DLD1 (cell line): ENCODE data around the gene ZNF385B.

Experiments
- in situ Hi-C: cut with HindIII; loops from 2 replicates; pipeline ENCODE4 v1.10.0; 2017; ENCODE audit warnings: low sequenced_read_pairs

ZNF385B gene

DNA sequence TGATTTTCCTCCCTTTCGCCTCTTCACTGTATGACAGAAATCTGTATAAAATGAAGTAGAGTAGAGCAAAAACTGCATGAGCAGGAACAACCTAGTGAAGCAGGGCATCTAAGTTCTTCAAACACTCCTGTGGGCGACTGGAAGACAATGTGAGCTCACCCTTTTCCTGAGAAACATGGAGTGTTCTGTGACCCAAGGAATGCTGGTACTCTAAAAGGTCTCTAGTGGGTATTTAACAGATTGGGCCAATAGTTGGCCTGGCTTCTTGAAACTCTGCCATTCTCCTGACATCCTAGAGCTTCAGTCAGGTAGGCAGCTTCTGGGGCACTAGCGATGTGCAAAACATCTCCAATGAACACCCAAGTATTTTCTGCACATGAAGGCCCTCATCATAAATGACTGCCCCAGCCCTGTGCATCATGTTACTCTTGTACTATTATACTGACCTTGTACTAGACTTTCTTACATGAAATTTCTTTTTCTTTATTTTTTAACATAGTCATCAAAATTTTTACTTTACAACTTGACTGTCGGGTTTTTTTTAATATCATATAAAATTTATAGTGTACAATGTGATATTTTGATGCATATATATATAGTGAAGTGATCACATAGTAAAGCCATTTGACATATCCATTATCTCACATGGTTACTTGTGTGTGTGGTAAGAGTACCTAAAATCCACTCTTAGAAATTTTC is 302.2 kb downstream of the ZNF385B start:
- in situ Hi-C loops: no loop called here

DNA sequence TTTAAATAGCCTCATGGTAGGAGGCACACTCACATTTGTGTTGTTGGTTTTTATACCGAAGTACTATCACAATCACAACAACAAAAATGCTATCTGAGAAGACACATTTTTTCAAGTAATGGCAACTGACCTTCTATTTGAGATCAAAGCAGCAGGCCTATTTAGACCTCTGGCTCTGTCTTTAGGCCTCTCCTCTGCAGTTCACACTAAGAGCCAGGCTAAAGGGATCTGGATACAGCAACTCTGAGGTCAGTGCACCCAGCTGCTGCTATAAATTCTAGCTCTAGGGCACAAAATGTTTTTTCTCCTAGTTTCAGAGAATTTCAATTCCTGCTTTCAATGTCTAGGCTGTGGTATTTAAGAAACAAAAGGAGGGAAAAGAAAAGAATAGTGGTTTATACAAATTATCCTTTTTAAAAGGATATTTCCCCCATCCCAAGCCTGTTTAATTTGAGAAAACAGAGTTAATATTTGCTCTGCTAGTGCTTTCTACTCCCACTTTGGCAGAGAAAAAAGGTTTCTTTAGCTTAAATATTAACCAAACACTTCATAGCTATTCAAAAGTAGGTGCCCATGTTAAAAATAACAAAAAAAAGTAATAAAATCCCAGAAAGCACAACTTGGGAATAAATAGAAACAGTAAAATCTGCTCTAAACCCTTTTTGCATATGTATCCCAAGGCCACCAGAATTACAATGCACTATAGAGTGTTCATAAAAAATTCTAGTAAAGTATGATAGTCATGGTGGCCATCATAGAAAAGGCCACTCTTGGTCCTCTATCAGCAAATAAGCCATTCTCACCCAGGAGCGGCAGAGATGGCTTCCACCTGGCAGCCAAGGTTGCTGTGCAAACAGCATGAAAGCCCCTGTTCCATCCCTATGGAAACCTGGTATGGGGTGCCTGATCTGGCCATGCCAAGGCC is 303.1 kb downstream of the ZNF385B start:
- in situ Hi-C loops: no loop called here

DNA sequence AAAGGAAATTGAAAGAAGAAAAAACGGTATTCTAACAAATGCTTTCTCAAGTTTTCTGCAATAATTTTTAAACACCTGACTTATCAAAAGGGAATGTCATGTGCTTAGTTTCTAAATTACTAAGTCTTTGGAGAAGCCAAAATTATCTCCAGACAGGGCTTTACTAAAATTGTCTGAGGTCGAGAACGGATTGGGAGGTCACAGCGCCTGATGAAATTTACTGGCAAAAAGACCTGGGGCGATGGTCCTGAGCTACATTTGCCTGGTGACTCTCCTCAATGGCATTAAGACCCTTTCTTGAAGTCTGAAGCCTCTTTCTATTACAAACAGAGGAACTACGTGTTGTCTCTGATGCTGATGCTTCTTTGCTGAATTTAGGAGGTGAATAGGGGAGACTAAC is 305.0 kb downstream of the ZNF385B start:
- in situ Hi-C loops: no loop called here

DNA sequence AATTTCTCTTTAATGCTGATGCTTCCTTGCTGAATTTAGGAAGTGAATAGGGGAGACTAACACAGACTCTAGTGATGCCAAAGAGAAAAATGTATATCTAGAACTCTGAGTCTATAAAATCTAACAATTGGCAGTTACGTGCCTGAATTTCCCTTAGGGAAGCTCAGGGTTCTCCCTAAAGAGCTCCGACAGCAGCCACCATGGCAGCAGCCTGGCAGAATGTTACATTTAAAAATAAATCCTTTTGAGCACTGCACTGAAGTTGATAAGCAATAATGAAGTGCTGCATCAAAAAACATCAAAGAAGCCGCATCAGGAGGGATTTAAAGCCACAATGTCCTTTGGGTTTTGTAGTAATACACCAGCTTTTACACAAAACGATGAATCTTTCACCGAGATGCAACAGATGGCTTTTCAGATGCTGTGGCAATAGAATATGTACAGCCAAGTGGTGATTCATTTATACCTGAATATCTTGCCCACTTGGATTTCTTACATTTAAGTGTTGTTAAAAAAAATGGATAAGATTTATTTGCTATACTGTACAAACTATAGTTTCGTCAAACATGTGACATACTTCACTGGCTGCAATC is 305.6 kb downstream of the ZNF385B start:
- in situ Hi-C loops: no loop called here

DNA sequence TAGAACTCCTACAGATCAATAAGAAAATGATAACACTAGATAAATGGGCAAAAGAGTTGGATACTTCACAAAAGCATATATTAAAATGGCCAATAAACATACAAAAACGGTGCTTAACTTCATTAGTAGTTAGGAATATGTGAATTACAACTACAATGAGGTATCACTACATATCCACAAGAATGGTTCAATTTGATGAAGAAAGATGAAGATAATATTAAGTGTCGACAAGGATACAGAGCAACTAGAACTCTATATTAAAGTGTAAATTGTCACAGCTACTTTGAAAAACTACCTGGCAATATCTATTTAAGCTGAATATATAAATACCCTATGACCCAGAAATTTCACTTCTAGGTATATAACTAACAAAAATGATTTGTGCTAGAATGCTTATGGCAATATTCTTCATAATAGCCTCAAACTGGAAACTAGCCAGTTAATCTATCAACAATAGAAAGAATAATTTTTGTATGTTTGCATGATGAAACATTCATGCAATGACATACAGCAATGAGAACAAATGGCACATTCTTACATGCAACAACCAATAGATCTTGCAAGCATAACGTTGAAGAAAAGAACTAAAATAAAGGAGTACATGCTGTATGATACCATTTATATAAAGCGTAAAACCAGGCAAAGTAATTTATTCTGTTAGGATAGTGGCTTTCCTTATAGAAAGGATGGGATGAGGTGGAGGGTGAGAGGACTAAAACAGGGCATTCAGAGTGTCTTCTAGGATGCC is 306.6 kb downstream of the ZNF385B start:
- in situ Hi-C loops: no loop called here

DNA sequence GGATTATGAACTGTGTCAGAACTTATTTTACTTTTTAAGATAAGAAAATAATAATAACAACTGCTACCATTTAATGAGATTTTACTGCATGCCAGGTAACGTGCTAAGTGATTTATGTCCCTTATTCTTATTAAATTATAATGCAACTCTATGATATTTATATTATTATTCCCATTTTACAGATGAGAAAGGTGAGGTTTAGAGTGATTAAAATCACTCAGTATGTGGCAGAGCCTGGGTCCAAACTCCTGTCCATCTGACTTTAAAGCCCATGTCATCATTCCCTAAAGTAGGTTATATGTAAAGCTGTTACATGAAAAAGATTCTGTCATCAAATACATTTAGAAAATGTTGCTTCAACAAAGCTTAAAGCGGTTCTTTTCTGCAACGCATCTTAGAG is 308.0 kb downstream of the ZNF385B start:
- in situ Hi-C loops: no loop called here

DNA sequence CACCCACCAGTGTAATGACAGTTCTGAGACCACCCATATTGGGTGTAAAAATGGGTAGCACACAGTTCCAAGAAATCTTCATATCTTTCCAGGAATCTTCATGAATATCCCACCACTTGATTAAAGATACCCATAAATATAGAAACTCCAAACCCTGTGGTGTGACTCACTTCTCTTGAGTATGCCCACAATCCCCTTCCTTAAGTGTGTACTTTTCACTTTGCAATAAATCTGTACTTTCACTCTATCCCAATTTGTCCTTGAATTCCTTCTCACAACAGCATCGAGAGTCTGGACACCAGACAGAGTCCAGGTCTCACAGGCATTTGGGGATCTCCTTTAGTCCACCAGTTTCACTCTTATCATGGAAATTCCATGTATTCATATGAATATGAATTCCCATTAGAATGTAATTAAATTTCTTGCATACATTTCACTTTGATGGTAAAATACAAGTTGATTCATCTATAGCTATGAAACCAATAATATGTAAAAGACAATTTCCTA is 309.8 kb downstream of the ZNF385B start:
- in situ Hi-C loops: no loop called here

DNA sequence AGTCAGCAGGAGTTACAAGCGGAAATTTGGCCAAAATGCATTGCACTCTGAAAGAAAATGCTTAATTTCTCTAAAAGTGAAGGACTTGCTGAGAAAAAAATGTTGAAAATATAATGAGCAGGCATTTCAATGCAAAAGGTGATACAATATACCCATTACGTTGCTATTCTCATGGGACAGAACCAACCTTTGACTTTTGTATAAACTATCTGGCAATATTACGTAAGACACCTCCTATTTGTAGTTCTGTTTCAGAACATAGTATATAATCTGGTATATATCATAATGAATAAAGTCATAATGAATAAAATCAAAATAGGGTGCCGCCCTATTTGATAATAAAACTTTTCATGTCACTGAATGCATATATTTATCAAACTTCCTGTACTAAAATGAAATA is 310.6 kb downstream of the ZNF385B start:
- in situ Hi-C loops: no loop called here

DNA sequence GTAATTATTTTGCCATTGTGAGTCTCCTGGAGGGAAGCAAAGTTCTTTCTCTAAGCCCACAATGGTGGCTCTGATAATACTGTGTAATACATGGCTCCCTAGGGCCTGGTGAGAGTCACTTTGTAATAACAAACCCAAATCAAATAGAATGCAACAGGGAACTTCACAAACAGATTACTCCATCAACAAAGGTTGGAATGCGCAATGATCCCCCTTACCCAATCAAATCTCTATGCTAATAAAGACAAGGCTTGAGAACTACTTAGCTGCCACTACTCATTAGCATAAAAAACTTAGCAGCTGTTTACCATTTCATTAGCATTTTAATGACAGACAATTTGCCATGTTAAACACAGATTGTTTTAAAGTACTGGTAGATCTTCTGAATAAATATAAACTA is 311.2 kb downstream of the ZNF385B start:
- in situ Hi-C loops: no loop called here

DNA sequence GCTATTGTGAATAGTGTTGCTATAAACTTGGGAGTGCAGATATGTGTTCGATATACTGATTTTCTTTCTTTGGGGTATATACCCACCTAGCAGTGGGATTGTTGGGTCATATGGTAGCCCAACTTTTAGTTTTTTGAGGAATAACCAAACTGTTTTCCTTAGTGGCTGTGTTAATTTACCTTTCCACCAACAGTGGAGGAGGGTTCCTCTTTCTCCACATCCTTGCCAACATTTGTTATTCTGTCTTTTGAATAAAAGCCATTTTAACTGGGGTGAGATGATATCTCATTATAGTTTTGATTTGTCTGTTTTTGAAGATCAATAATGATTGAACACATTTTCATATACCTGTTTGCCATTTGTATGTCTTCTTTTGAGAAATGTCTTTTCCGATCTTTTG is 314.8 kb downstream of the ZNF385B start:
- in situ Hi-C loops: no loop called here

DNA sequence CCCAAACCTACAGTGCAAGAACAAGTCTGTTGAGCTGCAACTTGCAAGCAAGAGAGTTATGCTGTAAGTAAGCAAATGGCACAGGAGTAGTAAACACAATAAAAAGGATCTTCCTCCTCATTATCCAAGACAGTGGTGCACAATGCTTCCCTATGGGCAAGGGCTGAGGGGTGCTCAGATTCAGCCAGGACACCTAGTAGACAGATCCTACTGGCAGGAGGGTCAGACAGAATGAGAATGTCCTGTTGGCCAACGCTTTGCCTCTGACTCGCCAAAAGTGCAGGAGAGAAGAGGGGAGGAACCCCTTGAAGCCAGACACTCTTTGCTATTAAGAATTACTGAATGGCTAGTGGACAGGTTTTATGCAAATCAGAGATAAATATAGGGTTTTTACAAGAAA is 316.4 kb downstream of the ZNF385B start:
- in situ Hi-C loops: no loop called here

DNA sequence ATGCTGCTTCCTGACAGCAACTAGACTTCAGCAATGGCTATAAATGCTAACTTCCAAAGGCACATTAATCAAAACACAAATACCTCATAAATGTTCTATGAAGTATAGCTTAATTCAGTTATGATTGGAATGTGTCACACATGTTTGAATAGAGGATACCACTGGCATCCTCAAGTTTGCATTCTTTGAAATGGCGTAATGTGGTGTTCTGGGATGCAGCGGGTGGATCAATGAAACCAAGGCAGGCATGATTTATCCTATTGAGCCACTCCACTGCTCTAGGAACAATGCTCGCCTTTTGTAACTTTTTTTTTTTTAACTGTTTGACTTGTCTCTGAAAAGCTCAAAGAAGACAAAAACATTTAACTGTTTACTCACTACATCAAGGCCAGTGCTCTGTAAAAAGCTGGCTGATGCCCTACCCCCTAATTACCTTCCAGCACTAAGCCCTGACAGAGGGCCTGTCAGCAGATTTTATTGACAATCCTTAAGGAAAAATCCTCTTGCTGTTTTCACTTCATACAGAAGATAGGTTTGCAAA is 318.0 kb downstream of the ZNF385B start:
- in situ Hi-C loops: no loop called here

DNA sequence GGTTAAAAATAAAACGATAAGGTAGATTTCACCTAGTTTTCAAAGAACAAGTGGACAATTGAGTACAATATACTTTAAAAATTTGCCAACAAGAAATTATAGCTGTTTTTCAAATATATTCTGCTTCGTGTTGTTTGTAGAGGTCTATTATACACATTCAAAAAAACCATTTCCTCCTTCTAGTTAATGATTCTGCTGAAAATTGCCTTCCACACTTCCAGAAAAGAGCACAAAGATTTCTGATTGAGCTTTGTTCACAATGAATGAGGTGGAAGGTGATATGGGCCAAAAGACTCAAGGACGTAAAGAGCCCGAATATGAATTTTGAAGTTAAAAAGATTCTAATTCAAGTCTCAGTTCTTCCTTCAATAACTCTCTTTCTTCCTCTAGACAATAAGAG is 319.8 kb downstream of the ZNF385B start:
- in situ Hi-C loops: no loop called here

DNA sequence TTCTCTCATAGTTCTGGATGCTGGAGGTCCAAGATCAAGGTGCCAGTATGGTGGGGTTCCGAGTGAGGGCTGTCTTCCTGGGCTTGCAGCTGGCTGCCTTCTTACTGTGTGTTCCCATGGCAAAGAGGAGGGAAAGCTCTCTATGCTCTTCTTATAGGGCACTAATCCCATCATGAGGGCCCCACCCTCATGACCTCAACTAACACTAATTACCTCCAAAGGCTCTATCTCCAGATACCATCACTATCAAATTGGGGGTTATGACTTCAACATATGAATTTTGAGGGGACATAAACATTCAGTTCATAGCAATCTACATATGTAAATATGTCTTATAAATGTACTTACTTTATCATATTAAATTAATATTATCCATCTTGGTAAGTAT is 322.3 kb downstream of the ZNF385B start:
- in situ Hi-C loops: no loop called here

DNA sequence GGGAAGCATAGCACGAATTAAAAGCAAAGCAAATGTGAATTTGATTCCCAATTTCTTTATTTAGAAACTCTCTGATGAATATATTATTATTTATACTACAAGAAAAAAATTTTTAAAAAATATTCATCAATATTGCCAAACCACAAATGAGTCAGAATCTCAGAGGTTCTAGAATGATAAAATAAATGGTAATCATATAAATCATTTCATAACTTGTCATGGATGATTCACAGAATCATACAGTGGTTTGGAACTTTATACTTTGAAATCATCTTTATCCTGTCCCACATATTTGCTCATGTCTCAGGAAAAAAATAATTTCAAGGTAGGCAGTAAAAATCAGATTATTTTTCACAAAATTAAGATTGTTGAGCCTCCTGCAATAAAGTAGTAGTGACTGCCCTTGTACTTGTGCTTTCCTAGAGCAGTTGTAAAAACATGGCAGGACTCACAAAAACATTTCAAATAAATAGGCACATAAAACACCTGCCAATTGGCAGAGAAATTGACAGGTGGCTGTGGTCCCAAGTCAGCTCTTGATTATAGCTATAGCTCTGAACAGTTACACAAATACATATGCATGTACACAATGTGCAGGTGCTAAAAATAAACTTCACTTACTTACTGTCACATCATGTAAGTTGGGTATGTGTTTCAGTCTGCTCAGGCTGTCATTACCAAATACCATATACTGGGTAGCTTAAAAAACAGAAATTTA is 322.8 kb downstream of the ZNF385B start:
- in situ Hi-C loops: no loop called here

DNA sequence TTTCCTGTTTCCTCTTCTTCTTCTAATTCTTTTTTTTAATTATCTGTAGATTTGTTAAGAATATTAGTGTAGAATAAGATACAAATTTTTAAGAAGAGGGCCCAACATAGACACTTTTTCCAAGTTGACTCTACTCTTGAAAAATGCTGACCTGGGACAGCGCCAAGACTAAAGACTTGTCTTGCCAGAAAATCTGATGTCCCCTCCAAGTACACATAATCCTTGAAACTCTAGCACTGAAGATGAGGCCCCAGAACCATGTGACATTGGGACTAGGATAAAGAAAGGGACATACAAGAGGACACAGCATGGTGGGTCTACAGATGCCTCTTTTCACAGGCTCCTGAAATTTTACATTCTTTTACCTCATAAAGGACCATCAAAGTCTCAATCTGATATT is 325.2 kb downstream of the ZNF385B start:
- in situ Hi-C loops: no loop called here

DNA sequence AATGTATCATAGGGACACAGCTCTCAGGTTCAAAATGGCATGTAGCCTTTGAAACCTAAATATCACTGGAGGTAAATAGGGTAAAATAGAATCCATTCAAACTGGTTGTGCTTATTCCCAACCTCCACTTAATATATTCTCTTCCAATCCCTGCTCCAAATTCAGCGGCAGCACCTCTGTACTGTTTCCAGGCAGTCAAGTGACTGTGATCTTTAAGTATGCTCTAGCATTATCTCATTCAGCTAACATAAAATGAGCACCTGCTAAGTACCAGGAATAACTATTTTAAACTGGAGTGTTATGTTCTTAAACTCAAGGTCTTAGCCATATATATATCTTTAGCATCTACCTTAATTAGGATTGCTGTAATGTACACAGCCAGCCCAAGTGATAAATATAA is 327.5 kb downstream of the ZNF385B start:
- in situ Hi-C loops: no loop called here

DNA sequence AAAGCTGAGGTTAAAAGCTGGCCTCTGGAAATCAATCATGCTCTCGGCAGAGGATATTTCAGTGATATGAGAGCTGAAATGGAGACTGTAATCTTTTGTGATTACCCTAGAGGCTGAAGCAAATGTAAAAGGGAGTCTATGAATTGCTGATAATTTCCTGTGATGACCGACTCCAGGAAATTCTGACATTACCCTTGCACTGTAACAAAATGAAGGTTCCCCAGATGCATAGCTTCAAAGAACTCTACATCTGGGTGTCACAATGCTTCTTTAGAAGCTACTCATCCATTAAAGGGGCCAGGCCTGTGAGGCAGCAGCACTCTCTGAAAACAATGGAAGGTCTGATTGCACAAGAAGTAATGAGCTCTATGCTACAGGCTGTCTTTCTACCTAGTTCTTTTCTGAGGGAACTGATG is 328.5 kb downstream of the ZNF385B start:
- in situ Hi-C loops: no loop called here

DNA sequence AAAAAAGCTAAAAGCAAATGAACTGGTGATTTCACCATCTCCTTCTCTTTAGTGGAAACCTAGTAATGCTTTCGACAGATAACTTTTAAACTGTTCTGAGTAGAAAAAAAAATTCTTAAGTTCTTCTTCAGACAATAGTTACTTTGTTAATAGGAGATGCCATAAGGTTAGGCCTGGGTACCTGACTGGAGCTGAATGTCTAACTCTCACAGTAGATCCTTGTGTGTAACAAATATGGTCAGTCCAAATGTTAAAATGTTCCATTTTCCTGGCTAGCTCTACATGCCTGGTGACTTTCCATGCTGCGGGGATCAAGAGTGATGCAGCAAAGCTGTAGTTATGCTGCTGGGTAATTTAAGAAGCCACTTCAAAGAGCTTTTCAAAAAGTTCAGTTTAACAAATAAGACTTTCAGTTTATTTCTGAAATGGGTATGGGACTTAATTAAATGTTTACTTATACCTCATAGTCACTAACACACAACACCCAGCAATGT is 332.8 kb downstream of the ZNF385B start:
- in situ Hi-C loops: no loop called here

DNA sequence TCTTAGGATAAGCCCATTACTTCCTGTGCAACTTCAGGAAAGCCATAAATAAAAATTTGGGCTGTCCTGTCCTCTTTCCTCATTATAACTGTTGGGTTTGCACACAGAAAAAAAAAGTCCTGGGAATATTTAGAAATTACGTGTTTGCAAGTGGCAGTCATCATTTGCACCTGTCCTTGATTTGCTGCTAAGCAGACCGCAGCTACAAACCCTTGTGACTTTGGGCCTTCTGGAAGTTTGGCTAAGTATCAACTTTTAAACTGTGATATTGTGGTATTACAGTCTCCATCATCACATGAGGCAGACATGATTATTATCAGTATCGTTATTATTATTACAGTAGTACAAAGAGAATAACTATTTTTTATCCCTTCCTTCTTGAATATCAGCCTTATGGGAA is 336.1 kb downstream of the ZNF385B start:
- in situ Hi-C loops: no loop called here
